ENCODE results near the gene WAS. TPM values are rescaled to one million over a fixed set of nuclear protein-coding genes. Genes with fewer than 3 reads are reported as not detected.
A peak's percentile ranks its signal among the peaks of the same experiment; 100 is the strongest.
"Not testable (repeated sequence)": the region's sequence is repeated elsewhere in the genome, so short reads cannot be mapped to it uniquely, and the experiment has no call there.

WAS gene
- total RNA-seq, 1 donor = under 0.01 TPM

GRCh38 chrX:48676893-48677270 lies 6.7 kb upstream of the WAS start:
- no peak for TF ChIP-seq CTCF (IDR thresholded peaks at IDR 0.05; ENCODE audit: insufficient read depth, low read depth, low read length)
- peak overlapping the region; percentile 71 for H3K4me3 ChIP-seq (ENCODE audit: low read depth, low read length)
- no peak for DNase-seq (ENCODE audit: low read depth)

GRCh38 chrX:48677516-48677915 lies 6.1 kb upstream of the WAS start:
- DNase-seq (ENCODE audit: low read depth) = no peak
- TF ChIP-seq CTCF (IDR thresholded peaks at IDR 0.05; ENCODE audit: insufficient read depth, low read depth, low read length) = no peak
- no peak overlapping the region for H3K4me3 ChIP-seq (ENCODE audit: low read depth, low read length)

- not testable (repeated sequence) for DNase-seq (ENCODE audit: low read depth); H3K4me3 ChIP-seq (ENCODE audit: low read depth, low read length)
Observed at GRCh38 chrX:48680467-48680866, 3.1 kb upstream of the WAS start.

GRCh38 chrX:48680925-48681324 lies 2.7 kb upstream of the WAS start:
- DNase-seq (ENCODE audit: low read depth); H3K4me3 ChIP-seq (ENCODE audit: low read depth, low read length): not testable (repeated sequence)

GRCh38 chrX:48681539-48682183 lies 1.9 kb upstream of the WAS start:
- no peak for TF ChIP-seq CTCF (IDR thresholded peaks at IDR 0.05; ENCODE audit: insufficient read depth, low read depth, low read length)
- DNase-seq (ENCODE audit: low read depth) = no peak
- H3K4me3 ChIP-seq (ENCODE audit: low read depth, low read length) = no peak overlapping the region

- H3K4me3 ChIP-seq (ENCODE audit: low read depth, low read length); DNase-seq (ENCODE audit: low read depth): not testable (repeated sequence)
Observed at GRCh38 chrX:48682795-48683194, 804 bp upstream of the WAS start.

- TF ChIP-seq CTCF (IDR thresholded peaks at IDR 0.05; ENCODE audit: insufficient read depth, low read depth, low read length) = no peak
- H3K4me3 ChIP-seq (ENCODE audit: low read depth, low read length) = no peak overlapping the region
- DNase-seq (ENCODE audit: low read depth) = no peak
Observed at GRCh38 chrX:48684134-48684533, 535 bp downstream of the WAS start.

- H3K4me3 ChIP-seq (ENCODE audit: low read depth, low read length) = no peak overlapping the region
- DNase-seq (ENCODE audit: low read depth) = no peak
- TF ChIP-seq CTCF (IDR thresholded peaks at IDR 0.05; ENCODE audit: insufficient read depth, low read depth, low read length) = no peak
Observed at GRCh38 chrX:48685416-48685815, 1.8 kb downstream of the WAS start.
